Upper lobe of left lung (tissue), 4 donors: ENCODE results near the gene DISC1.

Source experiments
- EP300 ChIP-seq, 4 donors: sonication (generic); formaldehyde crosslinking; IDR thresholded peaks; one replicate each; pipeline ENCODE4 v1.5.1; 2017; ENCODE audit warnings: antibody characterized with exemption in 4 of 4, control low read depth in 2 of 4
- POLR2A ChIP-seq, 4 donors: fragments of 450-650 bp; IDR thresholded peaks; one replicate each; pipeline ENCODE4 v1.5.1; 2016 to 2017; ENCODE audit warnings: antibody characterized with exemption in 4 of 4, mild to moderate bottlenecking in 2 of 4
- POLR2AphosphoS5 ChIP-seq, 2 donors: sonication (generic); formaldehyde crosslinking; IDR thresholded peaks; one replicate each; pipeline ENCODE4 v1.5.1; 2017; ENCODE audit warnings: antibody characterized with exemption in 2 of 2
- TF ChIP-seq, protein P1 (sequence below), 6 experiments: fragments of 450-650 bp in 4 of 6; fragments of 200-600 bp in 2 of 6; sonication (generic) in 2 of 6; IDR thresholded peaks; one replicate each; pipeline ENCODE4 v1.5.1; 2016 to 2019; ENCODE audit warnings: antibody characterized with exemption in 6 of 6

DNA sequence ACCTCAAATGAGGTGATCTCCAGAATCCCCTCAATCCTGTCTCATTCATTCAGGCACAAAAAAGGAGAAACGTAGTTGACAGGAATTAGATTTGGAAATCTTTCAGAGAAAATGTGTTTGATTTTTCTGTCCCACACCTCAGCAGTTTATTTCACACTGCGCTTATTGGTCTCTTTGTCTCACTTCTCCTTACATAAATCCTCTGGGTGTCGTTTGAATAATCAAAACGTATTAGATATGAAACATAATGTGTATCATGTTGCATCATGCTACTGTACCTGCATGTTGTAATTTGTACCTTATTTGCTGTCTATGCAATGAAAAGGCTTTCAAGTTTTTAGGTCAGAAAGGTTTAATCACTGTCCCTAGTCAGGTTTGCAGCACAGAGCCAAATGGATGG, 255.7 kb downstream of the DISC1 start:
- TF ChIP-seq POLR2A (IDR thresholded peaks at IDR 0.05), result no peak
- TF ChIP-seq, protein P1, sequence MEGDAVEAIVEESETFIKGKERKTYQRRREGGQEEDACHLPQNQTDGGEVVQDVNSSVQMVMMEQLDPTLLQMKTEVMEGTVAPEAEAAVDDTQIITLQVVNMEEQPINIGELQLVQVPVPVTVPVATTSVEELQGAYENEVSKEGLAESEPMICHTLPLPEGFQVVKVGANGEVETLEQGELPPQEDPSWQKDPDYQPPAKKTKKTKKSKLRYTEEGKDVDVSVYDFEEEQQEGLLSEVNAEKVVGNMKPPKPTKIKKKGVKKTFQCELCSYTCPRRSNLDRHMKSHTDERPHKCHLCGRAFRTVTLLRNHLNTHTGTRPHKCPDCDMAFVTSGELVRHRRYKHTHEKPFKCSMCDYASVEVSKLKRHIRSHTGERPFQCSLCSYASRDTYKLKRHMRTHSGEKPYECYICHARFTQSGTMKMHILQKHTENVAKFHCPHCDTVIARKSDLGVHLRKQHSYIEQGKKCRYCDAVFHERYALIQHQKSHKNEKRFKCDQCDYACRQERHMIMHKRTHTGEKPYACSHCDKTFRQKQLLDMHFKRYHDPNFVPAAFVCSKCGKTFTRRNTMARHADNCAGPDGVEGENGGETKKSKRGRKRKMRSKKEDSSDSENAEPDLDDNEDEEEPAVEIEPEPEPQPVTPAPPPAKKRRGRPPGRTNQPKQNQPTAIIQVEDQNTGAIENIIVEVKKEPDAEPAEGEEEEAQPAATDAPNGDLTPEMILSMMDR (IDR thresholded peaks at IDR 0.05), result no peak
- no peak for TF ChIP-seq EP300 (IDR thresholded peaks at IDR 0.05)
- no peak for TF ChIP-seq POLR2AphosphoS5 (IDR thresholded peaks at IDR 0.05)
